WTC11 (cell line): ENCODE data around the gene LRRC3C. TPM values are rescaled to one million over a fixed set of nuclear protein-coding genes. Genes with fewer than 3 reads are reported as not detected.

Experiments
- ATAC-seq: fragments of 200-7000 bp; cut with Tn5 transposase; 2 replicates; pipeline ENCODE4 v1.10.0; 2021; ENCODE audit warnings: mild to moderate bottlenecking, moderate library complexity
- CTCF ChIA-PET: fragments of 300-600 bp; sonication (Branson Sonifier 250); formaldehyde crosslinking; loops from one replicate; lab custom pipeline; 2021; ENCODE audit warnings: antibody characterized with exemption; lab: Charles Lee
- POLR2A ChIA-PET: fragments of 350-600 bp; sonication (Branson Sonifier 250); formaldehyde crosslinking; loops from one replicate; lab custom pipeline; 2021; ENCODE audit warnings: antibody characterized with exemption; lab: Charles Lee
- DNase-seq: peaks from one replicate; pipeline ENCODE4 v3.0.0; 2021; ENCODE audit warnings: low spot score
- H3K27ac Mint-ChIP-seq: 2 replicates; pipeline ENCODE4 v1.8.0; 2021; ENCODE audit warnings: mixed read lengths
- H3K27me3 Mint-ChIP-seq: 2 replicates; pipeline ENCODE4 v1.8.0; 2021; ENCODE audit warnings: low read depth, mild to moderate bottlenecking, moderate library complexity, mixed read lengths
- H3K36me3 Mint-ChIP-seq: 2 replicates; pipeline ENCODE4 v1.8.0; 2021; ENCODE audit warnings: mixed read lengths
- H3K4me1 Mint-ChIP-seq: 2 replicates; pipeline ENCODE4 v1.8.0; 2022; ENCODE audit warnings: mixed read lengths
- H3K4me3 Mint-ChIP-seq: 2 replicates; pipeline ENCODE4 v1.8.0; 2021; ENCODE audit warnings: mild to moderate bottlenecking, moderate library complexity, mixed read lengths
- H3K9me3 Mint-ChIP-seq: 2 replicates; pipeline ENCODE4 v1.8.0; 2021; ENCODE audit warnings: mixed read lengths
- CBFB ChIP-seq: sonication (generic); formaldehyde crosslinking; IDR thresholded peaks from 2 replicates; pipeline ENCODE4 v1.8.1; 2022; ENCODE audit warnings: mild to moderate bottlenecking, low read depth, missing genetic modification reagents
- ELF4 ChIP-seq: sonication (generic); formaldehyde crosslinking; IDR thresholded peaks from 2 replicates; pipeline ENCODE4 v1.8.1; 2022; ENCODE audit warnings: low read depth, mild to moderate bottlenecking, moderate library complexity, missing genetic modification reagents
- EMX1 ChIP-seq: fragments of 250-450 bp; sonication (Bioruptor Pico); IDR thresholded peaks from 2 replicates; pipeline ENCODE4 v1.8.0; 2021; ENCODE audit warnings: mild to moderate bottlenecking
- FOXK1 ChIP-seq: sonication (generic); formaldehyde crosslinking; IDR thresholded peaks from 2 replicates; pipeline ENCODE4 v1.8.0; 2022; ENCODE audit warnings: mild to moderate bottlenecking, moderate library complexity, missing genetic modification reagents
- HMGA2 ChIP-seq: fragments of 250-450 bp; sonication (Bioruptor Pico); IDR thresholded peaks from 2 replicates; pipeline ENCODE4 v1.4.0; 2021; ENCODE audit warnings: mild to moderate bottlenecking, moderate library complexity
- IRF1 ChIP-seq: sonication (generic); formaldehyde crosslinking; IDR thresholded peaks from 2 replicates; pipeline ENCODE4 v1.8.0; 2023; ENCODE audit warnings: missing genetic modification reagents
- IRF2 ChIP-seq: sonication (generic); formaldehyde crosslinking; IDR thresholded peaks from 2 replicates; pipeline ENCODE4 v1.8.0; 2022; ENCODE audit warnings: low read depth, missing genetic modification reagents, borderline replicate concordance
- MLX ChIP-seq: sonication (generic); formaldehyde crosslinking; IDR thresholded peaks from 2 replicates; pipeline ENCODE4 v1.8.1; 2023; ENCODE audit warnings: mild to moderate bottlenecking, missing genetic modification reagents, moderate library complexity
- MYBL2 ChIP-seq: sonication (generic); formaldehyde crosslinking; IDR thresholded peaks from 2 replicates; pipeline ENCODE4 v1.8.1; 2023; ENCODE audit warnings: mild to moderate bottlenecking, moderate library complexity, missing genetic modification reagents
- NFATC4 ChIP-seq: fragments of 250-450 bp; sonication (Bioruptor Pico); IDR thresholded peaks from 2 replicates; pipeline ENCODE4 v1.9.0; 2021; ENCODE audit warnings: mild to moderate bottlenecking
- NFE2L1 ChIP-seq: sonication (generic); formaldehyde crosslinking; IDR thresholded peaks from 2 replicates; pipeline ENCODE4 v1.8.1; 2023; ENCODE audit warnings: missing genetic modification reagents
- OVOL2 ChIP-seq: fragments of 250-450 bp; sonication (Bioruptor Pico); IDR thresholded peaks from 2 replicates; pipeline ENCODE4 v1.9.0; 2021; ENCODE audit warnings: mild to moderate bottlenecking, borderline replicate concordance
- PRRX2 ChIP-seq: fragments of 250-450 bp; sonication (Bioruptor Pico); IDR thresholded peaks from 2 replicates; pipeline ENCODE4 v1.8.0; 2021; ENCODE audit warnings: mild to moderate bottlenecking
- SMAD3 ChIP-seq: sonication (generic); formaldehyde crosslinking; IDR thresholded peaks from 2 replicates; pipeline ENCODE4 v1.8.0; 2022; ENCODE audit warnings: missing genetic modification reagents, mild to moderate bottlenecking, borderline replicate concordance
- SOX15 ChIP-seq: fragments of 250-450 bp; sonication (Bioruptor Pico); IDR thresholded peaks from 2 replicates; pipeline ENCODE4 v1.9.0; 2021; ENCODE audit warnings: mild to moderate bottlenecking
- ZMAT4 ChIP-seq: fragments of 250-450 bp; sonication (Bioruptor Pico); IDR thresholded peaks from 2 replicates; pipeline ENCODE4 v1.9.0; 2021; ENCODE audit warnings: mild to moderate bottlenecking
- ZNF121 ChIP-seq: sonication (generic); formaldehyde crosslinking; IDR thresholded peaks from 2 replicates; pipeline ENCODE4 v1.8.0; 2023; ENCODE audit warnings: missing genetic modification reagents
- ZNF232 ChIP-seq: sonication (generic); formaldehyde crosslinking; IDR thresholded peaks from 2 replicates; pipeline ENCODE4 v1.8.0; 2022; ENCODE audit warnings: mild to moderate bottlenecking, missing genetic modification reagents
- ZNF281 ChIP-seq: sonication (generic); formaldehyde crosslinking; IDR thresholded peaks from 2 replicates; pipeline ENCODE4 v1.8.0; 2023; ENCODE audit warnings: mild to moderate bottlenecking, missing genetic modification reagents
- ZNF396 ChIP-seq: fragments of 250-450 bp; sonication (Bioruptor Pico); IDR thresholded peaks from 2 replicates; pipeline ENCODE4 v1.8.0; 2021; ENCODE audit warnings: mild to moderate bottlenecking, moderate library complexity, borderline replicate concordance
- ZNF512 ChIP-seq: sonication (generic); formaldehyde crosslinking; IDR thresholded peaks from 2 replicates; pipeline ENCODE4 v1.8.1; 2022; ENCODE audit warnings: missing genetic modification reagents, borderline replicate concordance
- ZSCAN18 ChIP-seq: fragments of 250-450 bp; sonication (Bioruptor Pico); IDR thresholded peaks from 2 replicates; pipeline ENCODE4 v2.1.2; 2022; ENCODE audit warnings: mild to moderate bottlenecking, moderate library complexity
- total RNA-seq: library from RNA; stranded (reverse); gene quantifications from 3 replicates; pipeline ENCODE4 v1.2.3, GENCODE V29; 2021

Gene LRRC3C
- total RNA-seq, 1 experiment from 2014 or later = not detected

GRCh38 chr17:39965017-39965699, 37.6 kb downstream of the LRRC3C start:
- peaks cover 7% of the 10 kb centered on the region; the same call in 1 of the 2 replicates for H3K27me3 Mint-ChIP-seq

GRCh38 chr17:39966771-39967170, 39.2 kb downstream of the LRRC3C start:
- H3K9me3 Mint-ChIP-seq = no peaks in the 10 kb centered on the region
- POLR2A ChIA-PET = no interaction called here
- peaks cover 4% of the 10 kb centered on the region; the same call in 1 of the 2 replicates for H3K4me1 Mint-ChIP-seq
- no peak for DNase-seq
- no peak for TF ChIP-seq HMGA2 (CRISPR knock-in tag)
- TF ChIP-seq NFE2L1 (CRISPR knock-in tag) = no peak
- TF ChIP-seq, all 79 proteins: peak for 0
- no peaks in the 10 kb centered on the region for H3K36me3 Mint-ChIP-seq
- no peak overlapping the region for H3K27ac Mint-ChIP-seq
- no peak for ATAC-seq
- CTCF ChIA-PET = interaction anchor here (1.0 to 1.5 kb wide), 2 partner anchors 12 to 13 kb away, joined by 3 read pairs; partner anchors contain the start of gene PSMD3
- peaks cover 21% of the 10 kb centered on the region for H3K27me3 Mint-ChIP-seq
- no peak overlapping the region for H3K4me3 Mint-ChIP-seq

More at GRCh38 chr17:39965017-39965699, 37.6 kb downstream of the LRRC3C start:
- Mint-ChIP-seq H3K4me1 (peaks cover 4% of the 10 kb centered on the region; the same call in 1 of the 2 replicates), H3K27ac (no peak overlapping the region), H3K36me3 (no peaks in the 10 kb centered on the region), H3K4me3 (no peak overlapping the region), H3K9me3 (no peaks in the 10 kb centered on the region)
- TF ChIP-seq ZNF512 (CRISPR knock-in tag) (0 out of 2 replicates have a peak, but pooled peaks have one; percentile 69), ZMAT4 (CRISPR knock-in tag) (no peak)
- ChIA-PET CTCF (interaction anchor here (0.6 to 2.3 kb wide), 4 partner anchors 10 to 237 kb away, joined by 3 to 6 read pairs (median 4); partner anchors contain the start of gene PSMD3), POLR2A (no interaction called here)
- DNase-seq = no peak
- no peak for ATAC-seq

GRCh38 chr17:39968761-39969160, 41.2 kb downstream of the LRRC3C start:
- ATAC-seq (no peak), DNase-seq (no peak)
- ChIA-PET CTCF (interaction anchor here (0.6 to 2.4 kb wide), 4 partner anchors 10 to 804 kb away, joined by 3 to 16 read pairs (median 4); no protein-coding TSS in a partner anchor), POLR2A (interaction anchor here (0.6 to 0.8 kb wide), 2 partner anchors 32 to 321 kb away, joined by 3 read pairs; no protein-coding TSS in a partner anchor)
- H3K27ac Mint-ChIP-seq = no peak overlapping the region
- peaks cover 27% of the 10 kb centered on the region for H3K27me3 Mint-ChIP-seq
- TF ChIP-seq NFATC4 (no peak), IRF1 (CRISPR knock-in tag) (no peak), FOXK1 (CRISPR knock-in tag) (no peak), ZMAT4 (CRISPR knock-in tag) (no peak), ZNF281 (CRISPR knock-in tag) (no peak), ZSCAN18 (no peak), PRRX2 (CRISPR knock-in tag) (no peak), ELF4 (CRISPR knock-in tag) (no peak), MLX (no peak), EMX1 (CRISPR knock-in tag) (no peak), SOX15 (CRISPR knock-in tag) (no peak), ZNF232 (no peak), OVOL2 (no peak), SMAD3 (CRISPR knock-in tag) (no peak), ZNF396 (CRISPR knock-in tag) (no peak), CBFB (CRISPR knock-in tag) (no peak), ZNF121 (CRISPR knock-in tag) (no peak), MYBL2 (CRISPR knock-in tag) (no peak), IRF2 (CRISPR knock-in tag) (no peak)
- no peak overlapping the region for H3K4me3 Mint-ChIP-seq
- H3K4me1 Mint-ChIP-seq = peaks cover 4% of the 10 kb centered on the region; the same call in 1 of the 2 replicates
- H3K36me3 Mint-ChIP-seq = no peaks in the 10 kb centered on the region
- H3K9me3 Mint-ChIP-seq = no peaks in the 10 kb centered on the region
